HG02970 (cell line): ENCODE measurements around the gene YWHAE.
"Not testable (repeated sequence)": the region's sequence is repeated elsewhere in the genome, so short reads cannot be mapped to it uniquely, and the experiment has no call there.

Experiments
- ATAC-seq: cut with Tn5 transposase; IDR thresholded peaks from one replicate; pipeline ENCODE4 v1.9.1; 2021; ENCODE audit warnings: mild to moderate bottlenecking, moderate library complexity, moderate number of reproducible peaks; ENCODE audit not compliant: unreplicated experiment, low FRiP score

YWHAE gene

GRCh38 chr17:1413281-1413791 lies 13.3 kb upstream of the YWHAE start:
- no peak for ATAC-seq

- no peak for ATAC-seq
These were observed 12.4 kb upstream of the YWHAE start for GRCh38 chr17:1412185-1413110.

DNA sequence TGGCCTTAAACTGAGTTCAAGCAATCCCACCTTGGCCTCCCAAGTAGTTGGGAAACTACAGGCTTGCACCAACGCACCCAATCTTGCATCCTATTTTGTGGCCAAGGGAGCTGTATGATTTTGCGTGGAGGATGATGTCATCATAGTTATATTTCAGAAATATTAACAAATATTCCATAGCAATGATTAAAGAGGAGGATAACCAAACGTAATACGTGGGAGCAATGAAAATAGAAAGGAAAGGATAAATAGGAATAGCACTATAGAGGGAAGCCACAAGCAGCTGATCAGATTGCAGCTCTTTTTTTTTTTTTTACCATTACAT lies 2.2 kb upstream of the YWHAE start:
- no peak for ATAC-seq

- ATAC-seq: no peak
These were observed 917 bp downstream of the YWHAE start for GRCh38 chr17:1398931-1399678.

- ATAC-seq: no peak
These were observed 2.0 kb downstream of the YWHAE start for GRCh38 chr17:1398028-1398427.

DNA sequence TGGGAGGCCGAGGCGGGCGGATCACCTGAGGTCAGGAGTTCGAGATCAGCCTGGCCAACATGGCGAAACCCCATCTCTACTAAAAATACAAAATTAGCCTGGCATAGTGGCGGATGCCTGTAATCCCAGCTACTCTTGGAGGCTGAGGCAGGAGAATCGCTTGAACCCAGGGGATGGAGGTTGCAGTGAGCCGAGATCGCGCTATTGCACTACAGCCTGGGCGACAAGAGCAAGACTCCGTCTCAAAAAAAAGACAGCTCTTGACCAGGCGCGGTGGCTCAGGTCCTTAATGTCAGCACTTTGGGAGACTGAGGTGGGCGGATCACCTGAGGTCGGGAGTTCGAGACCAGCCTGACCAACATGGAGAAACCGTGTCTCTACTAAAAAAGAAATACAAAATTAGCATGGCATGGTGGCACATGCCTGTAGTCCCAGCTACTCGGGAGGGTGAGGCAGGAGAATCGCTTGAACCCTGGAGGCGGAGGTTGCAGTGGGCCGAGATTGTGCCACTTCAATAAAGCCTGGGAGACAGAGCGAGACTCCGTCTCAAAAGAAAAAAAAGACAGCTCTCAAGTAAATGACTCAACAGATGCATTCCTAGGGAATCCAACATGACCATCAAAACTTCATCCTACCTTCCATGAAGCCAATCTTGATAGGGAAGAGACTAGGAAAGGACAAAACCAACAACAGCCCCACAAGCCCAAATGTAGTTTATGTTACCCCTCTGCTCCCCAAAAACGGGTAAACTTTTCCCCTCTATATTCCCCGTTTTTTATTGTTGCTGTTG lies 4.0 kb downstream of the YWHAE start:
- ATAC-seq: not testable (repeated sequence)

GRCh38 chr17:1391577-1391976 lies 8.4 kb downstream of the YWHAE start:
- no peak for ATAC-seq

- no peak for ATAC-seq
These were observed 9.3 kb downstream of the YWHAE start for GRCh38 chr17:1390432-1391367.

DNA sequence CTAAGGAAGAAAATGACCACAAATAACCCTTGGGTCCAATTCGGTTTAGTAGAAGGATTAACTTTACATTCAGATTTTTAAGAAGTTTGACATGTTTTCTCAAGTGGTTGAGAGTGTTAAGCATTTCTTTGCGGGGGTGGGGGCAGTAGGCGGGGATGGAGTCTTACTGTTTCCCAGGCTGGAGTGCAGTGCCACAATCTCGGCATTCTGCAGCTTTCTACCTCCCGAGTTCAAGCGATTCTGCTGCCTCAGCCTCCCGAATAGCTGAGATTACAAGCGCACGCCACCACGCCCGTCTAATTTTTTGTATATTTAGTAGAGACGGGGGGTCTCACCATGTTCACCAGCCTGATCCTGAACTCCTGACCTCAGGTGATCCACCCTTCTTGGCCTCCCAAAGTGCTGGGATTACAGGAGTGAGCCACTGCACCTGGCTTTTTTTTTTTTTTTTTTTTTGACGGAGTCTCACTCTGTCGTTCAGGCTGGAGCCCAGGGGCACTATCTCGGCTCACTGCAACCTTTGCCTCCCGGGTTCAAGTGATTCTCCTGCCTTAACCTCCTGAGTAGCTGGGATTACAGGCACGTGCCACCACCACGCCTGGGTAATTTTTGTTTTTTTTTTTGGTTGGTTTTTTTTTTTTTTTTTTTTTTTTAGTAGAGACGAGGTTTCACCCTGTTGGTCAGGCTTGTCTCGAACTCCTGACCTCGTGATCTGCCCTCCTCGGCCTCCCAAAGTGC lies 12.4 kb downstream of the YWHAE start:
- not testable (repeated sequence) for ATAC-seq

DNA sequence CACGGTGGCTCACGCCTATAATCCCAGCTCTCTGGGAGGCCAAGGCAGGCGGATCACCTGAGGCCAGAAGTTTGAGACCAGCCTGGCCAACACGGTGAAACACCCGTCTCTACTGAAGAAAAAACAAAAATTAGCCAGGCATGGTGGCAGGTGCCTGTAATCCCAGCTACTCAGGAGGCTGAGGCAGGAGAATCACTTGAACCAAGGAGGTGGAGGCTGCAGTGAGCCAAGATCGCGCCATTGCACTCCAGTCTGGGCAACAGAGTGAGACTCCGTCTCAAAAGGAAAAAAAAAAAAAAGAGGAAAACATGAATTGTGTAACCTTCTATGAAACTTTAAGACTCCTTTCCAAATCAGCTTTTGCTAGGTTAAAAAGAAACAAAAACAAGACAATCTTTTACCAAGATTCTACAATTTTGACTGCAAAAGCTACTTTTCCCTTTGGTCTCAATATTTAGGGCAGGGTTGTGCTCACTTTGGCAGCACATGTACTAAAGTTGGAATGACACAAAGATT lies 13.3 kb downstream of the YWHAE start:
- ATAC-seq: not testable (repeated sequence)

GRCh38 chr17:1386265-1386664 lies 13.8 kb downstream of the YWHAE start:
- ATAC-seq: no peak

DNA sequence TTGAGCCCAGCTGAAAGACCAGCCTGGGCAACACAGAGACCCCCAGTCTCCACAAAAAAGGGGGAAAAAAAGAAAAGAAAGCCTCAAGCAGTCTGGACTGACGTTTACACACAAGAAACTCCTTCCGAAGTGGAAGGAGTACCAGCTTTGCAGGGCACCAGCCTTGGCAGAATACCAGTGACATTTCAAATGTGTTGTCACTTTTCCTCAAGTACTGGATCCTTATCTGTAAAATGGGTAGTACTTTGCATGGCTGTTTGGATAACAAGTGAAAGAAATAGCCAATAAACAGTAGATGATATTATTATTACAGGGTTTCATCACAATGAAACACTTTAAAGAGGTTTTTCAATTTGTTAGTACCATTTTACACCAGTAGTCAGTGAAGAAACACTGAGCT lies 14.2 kb downstream of the YWHAE start:
- ATAC-seq: no peak

DNA sequence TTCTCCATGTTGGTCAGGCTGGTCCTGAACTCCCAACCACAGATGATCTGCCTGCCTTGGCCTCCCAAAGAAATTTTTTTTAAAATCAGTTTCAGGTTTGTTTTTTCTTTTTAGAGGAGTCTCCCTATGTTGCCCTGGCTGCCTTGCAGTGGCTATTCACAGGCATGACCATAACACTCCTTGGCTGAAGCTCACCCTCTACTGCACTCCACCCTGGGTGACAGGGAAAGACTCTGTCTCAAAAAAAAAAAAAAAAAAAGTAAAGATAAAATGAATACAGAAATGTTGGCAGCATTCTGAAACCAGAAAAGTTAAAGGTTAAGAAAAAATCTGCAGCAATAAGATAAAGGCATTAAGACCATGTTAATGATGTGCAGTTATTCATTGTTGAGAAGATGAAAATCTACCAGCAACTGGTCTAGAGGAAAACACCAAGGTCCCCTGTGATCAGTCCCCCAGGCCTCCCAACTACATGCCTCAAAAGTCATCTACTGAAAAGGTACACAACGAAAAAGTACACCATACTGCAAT lies 15.1 kb downstream of the YWHAE start:
- ATAC-seq: no peak

DNA sequence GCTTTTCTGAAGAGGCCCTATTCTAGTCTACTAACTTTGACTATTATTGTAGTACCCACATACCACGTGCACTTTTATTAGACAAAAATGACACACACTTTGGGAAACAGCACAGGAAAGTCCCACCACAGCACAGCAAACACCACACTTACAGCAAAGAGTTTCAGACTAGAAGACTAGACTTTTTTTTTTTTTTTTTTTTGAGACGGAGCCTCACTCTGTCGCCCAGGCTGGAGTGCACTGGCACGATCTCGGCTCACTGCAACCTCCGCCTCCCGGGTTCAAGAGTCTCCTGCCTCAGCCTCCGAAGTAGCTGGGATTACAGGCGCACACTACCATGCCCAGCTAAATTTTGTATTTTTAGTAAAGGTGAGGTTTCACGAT lies 20.1 kb downstream of the YWHAE start:
- ATAC-seq: no peak

DNA sequence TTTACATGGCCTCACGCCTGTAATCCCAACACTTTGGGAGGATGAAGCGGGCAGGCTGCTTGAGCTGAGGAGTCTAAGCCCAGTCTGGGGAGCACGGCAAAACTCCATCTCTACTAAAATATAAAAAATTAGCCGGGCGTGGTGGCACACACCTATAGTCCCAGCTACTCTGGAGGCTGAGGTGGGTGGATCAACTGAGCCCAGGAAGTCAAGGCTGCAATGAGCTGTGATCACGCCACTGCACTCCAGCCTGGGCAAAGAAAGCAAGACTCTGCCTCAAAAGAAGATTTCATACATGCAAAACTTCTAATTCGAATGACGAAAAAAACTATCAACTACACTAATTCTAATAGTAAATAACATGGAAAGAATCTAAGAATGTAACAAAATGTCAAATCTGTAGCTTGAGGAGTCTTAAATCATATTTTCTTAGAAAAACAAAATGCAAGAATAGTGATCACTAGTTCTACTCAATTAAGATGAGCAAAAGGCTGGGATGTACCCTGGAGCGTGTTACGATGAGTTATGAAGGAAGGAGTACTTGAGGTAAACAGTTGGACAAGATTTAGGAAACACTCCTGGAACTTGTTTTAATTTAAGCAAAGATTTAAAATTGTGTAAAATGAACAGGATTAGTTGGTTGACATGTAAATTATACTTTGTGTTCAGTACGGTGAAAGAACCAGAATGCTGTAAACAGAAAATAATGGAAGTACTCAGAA lies 20.7 kb downstream of the YWHAE start:
- ATAC-seq: no peak

GRCh38 chr17:1378476-1378860 lies 21.6 kb downstream of the YWHAE start:
- ATAC-seq: not testable (repeated sequence)

DNA sequence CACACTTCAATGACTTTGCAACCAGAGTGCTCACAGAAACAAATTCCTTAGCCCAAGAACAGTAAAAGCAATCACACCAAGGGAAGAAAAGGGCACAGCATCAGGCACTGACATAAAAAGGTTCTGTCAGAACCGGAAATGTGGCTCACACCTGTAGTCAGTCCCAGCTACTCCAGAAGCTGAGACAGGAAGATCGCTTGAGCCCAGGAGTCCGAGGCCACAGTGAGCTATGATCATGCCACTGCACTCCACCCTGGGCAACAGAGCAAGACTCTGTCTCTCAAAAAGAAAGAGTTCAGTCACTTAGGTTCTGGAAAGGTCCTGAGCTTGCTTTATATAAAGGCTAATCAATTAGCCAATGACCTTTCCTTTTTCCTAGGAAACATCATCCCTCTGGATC lies 22.7 kb downstream of the YWHAE start:
- no peak for ATAC-seq

- ATAC-seq: no peak
These were observed 24.0 kb downstream of the YWHAE start for GRCh38 chr17:1376061-1376460.
